K562 (cell line): ENCODE results near the gene PDZD2. TPM values are rescaled to one million over a fixed set of nuclear protein-coding genes. Genes with fewer than 3 reads are reported as not detected.

Experiments used
- ATAC-seq: fragments of 200-7000 bp; cut with Tn5 transposase; 3 replicates; pipeline ENCODE4 v1.9.1; 2020; ENCODE audit warnings: moderate library complexity
- BruUV-seq: library from RNA; stranded (reverse); fragments of 400-500 nt; replicated peaks from 2 replicates; lab custom pipeline; 2021; lab: Mats Ljungman, UMichigan
- CTCF ChIA-PET: fragments of 300-600 bp; formaldehyde crosslinking; extraction: SDS; loops from one replicate; lab custom pipeline; 2021; ENCODE audit warnings: low intra/inter-chr PET ratio; lab: Yijun Ruan, JAX
- POLR2A ChIA-PET: fragments of 300-600, 350-650 bp; sonication (Branson Sonifier 250); formaldehyde crosslinking; extraction: SDS; loops from one replicate; lab custom pipeline; 2021; ENCODE audit warnings: antibody characterized with exemption, inconsistent platforms; lab: Yijun Ruan, JAX
- DNase-seq, 4 experiments: peaks; one replicate each; pipeline versions ENCODE4 v3.0.0 to v3.0.0-alpha.2; 2011 to 2018; ENCODE audit warnings: low spot score in 3 of 4, mixed read lengths in 3 of 4; ENCODE audit errors: extremely low read depth in 1 of 4
- FAIRE-seq: peaks from 2 replicates; lab custom pipeline; 2011; peaks lifted over from hg19 to GRCh38; lab: Jason Lieb, UNC
- H2AFZ ChIP-seq: 2 replicates; pipeline ENCODE4 v1.6.0; 2011; ENCODE audit warnings: low read depth, low read length, control low read depth, inconsistent platforms
- H3K27ac ChIP-seq: fragments of 200-600 bp; 3 replicates; pipeline ENCODE4 v1.8.0; 2011; ENCODE audit warnings: low read depth, mild to moderate bottlenecking, control low read depth, inconsistent platforms, low read length, moderate library complexity, mixed read lengths; ENCODE audit errors: extremely low read depth
- H3K27me3 ChIP-seq, 2 experiments: fragments of 300-600 bp in 1 of 2; 2 replicates in 1 of 2; 3 replicates in 1 of 2; pipeline versions ENCODE4 v1.6.0 to v1.8.0; 2011; ENCODE audit warnings: inconsistent platforms in 2 of 2, low read length in 2 of 2, mild to moderate bottlenecking in 1 of 2, mixed read lengths in 1 of 2, moderate library complexity in 1 of 2; ENCODE audit not compliant: control insufficient read depth in 2 of 2, insufficient read depth in 2 of 2
- H3K36me3 ChIP-seq: fragments of 300-600 bp; 3 replicates; pipeline ENCODE4 v1.8.0; 2011; ENCODE audit warnings: mild to moderate bottlenecking, low read length, inconsistent platforms; ENCODE audit not compliant: control insufficient read depth, insufficient read depth
- H3K4me1 ChIP-seq, 2 experiments: fragments of 200-600 bp in 1 of 2; replicated peaks in 1 of 2; 2 replicates in 1 of 2; 3 replicates in 1 of 2; pipeline versions ENCODE4 v1.5.1 to v1.8.0; 2011; ENCODE audit warnings: inconsistent platforms in 2 of 2, low read length in 2 of 2, mild to moderate bottlenecking in 1 of 2, mixed read lengths in 1 of 2, moderate library complexity in 1 of 2; ENCODE audit not compliant: control insufficient read depth in 2 of 2, insufficient read depth in 2 of 2
- H3K4me2 ChIP-seq: 2 replicates; pipeline ENCODE4 v1.6.1; 2011; ENCODE audit warnings: low read length, control low read depth, inconsistent platforms, mixed read lengths; ENCODE audit not compliant: insufficient read depth
- H3K4me3 ChIP-seq: fragments of 200-600 bp; sonication (generic), shearing (Covaris generic); 2 replicates; pipeline ENCODE4 v1.5.1; 2016; ENCODE audit warnings: control low read depth, inconsistent platforms
- H3K79me2 ChIP-seq: fragments of 200-600 bp; 3 replicates; pipeline ENCODE4 v1.8.0; 2011; ENCODE audit warnings: low read length, inconsistent platforms; ENCODE audit not compliant: control insufficient read depth, insufficient read depth
- H3K9ac ChIP-seq, 2 experiments: 2 replicates each; pipeline versions ENCODE4 v1.6.0 to v1.6.1; 2011; ENCODE audit warnings: low read depth in 2 of 2, low read length in 2 of 2, control low read depth in 1 of 2, inconsistent platforms in 1 of 2, mild to moderate bottlenecking in 1 of 2, mixed read lengths in 1 of 2; ENCODE audit not compliant: insufficient read depth in 1 of 2
- H3K9me1 ChIP-seq: one replicate; pipeline ENCODE4 v1.6.0; 2011; ENCODE audit warnings: inconsistent platforms, mild to moderate bottlenecking, low read length, moderate library complexity; ENCODE audit not compliant: control insufficient read depth, insufficient read depth
- H3K9me3 ChIP-seq: replicated peaks from 2 replicates; pipeline ENCODE4 v1.5.1; 2011; ENCODE audit warnings: low read depth, low read length, inconsistent platforms; ENCODE audit not compliant: control insufficient read depth, insufficient read depth
- H4K20me1 ChIP-seq: replicated peaks from 2 replicates; pipeline ENCODE4 v1.6.1; 2011; ENCODE audit warnings: low read length, inconsistent platforms, mixed read lengths; ENCODE audit not compliant: control insufficient read depth, insufficient read depth
- CGGBP1 ChIP-seq: fragments of 250-450 bp; sonication (Bioruptor Pico); IDR thresholded peaks from 2 replicates; pipeline ENCODE4 v1.9.0; 2021; ENCODE audit warnings: mild to moderate bottlenecking
- ELF1 ChIP-seq: fragments of 200-800 bp; sonication (Bioruptor generic); IDR thresholded peaks from 2 replicates; pipeline ENCODE4 v1.6.1; 2016; ENCODE audit warnings: missing genetic modification characterization, missing compliant biosample characterization
- FIP1L1 ChIP-seq: fragments of 200-400 bp; formaldehyde crosslinking; IDR thresholded peaks from 2 replicates; pipeline ENCODE4 v1.6.1; 2018; ENCODE audit warnings: mild to moderate bottlenecking, low read depth, low read length; ENCODE audit not compliant: poor library complexity, severe bottlenecking
- GATAD2A ChIP-seq: fragments of 450-650 bp; IDR thresholded peaks from 2 replicates; pipeline ENCODE4 v1.6.1; 2017
- MBD2 ChIP-seq: sonication (generic); IDR thresholded peaks from 2 replicates; pipeline ENCODE4 v1.6.1; 2016; ENCODE audit warnings: low read depth, borderline replicate concordance
- MCM3 ChIP-seq: fragments of 450-650 bp; IDR thresholded peaks from 2 replicates; pipeline ENCODE4 v1.6.1; 2016
- MTA2 ChIP-seq: fragments of 450-650 bp; IDR thresholded peaks from 2 replicates; pipeline ENCODE4 v1.6.1; 2016; ENCODE audit warnings: low read depth
- NFE2 ChIP-seq: IDR thresholded peaks from 2 replicates; pipeline ENCODE4 v1.6.1; 2014; ENCODE audit warnings: antibody characterized with exemption, low read depth
- YY1 ChIP-seq, 3 experiments: IDR thresholded peaks; 2 replicates each; pipeline ENCODE4 v1.6.1; 2011; ENCODE audit warnings: low read length in 2 of 3, mild to moderate bottlenecking in 2 of 3, moderate library complexity in 2 of 3, borderline replicate concordance in 1 of 3, control low read depth in 1 of 3, low read depth in 1 of 3; ENCODE audit not compliant: insufficient read depth in 3 of 3, insufficient replicate concordance in 2 of 3, control insufficient read depth in 1 of 3, insufficient read length in 1 of 3; ENCODE audit errors: extremely low read depth in 1 of 3
- ZNF134 ChIP-seq: fragments of 250-450 bp; sonication (Bioruptor Pico); conservative IDR thresholded peaks from 2 replicates; pipeline ENCODE4 v1.4.0; 2020
- ZNF174 ChIP-seq: fragments of 250-450 bp; sonication (Bioruptor Pico); IDR thresholded peaks from 2 replicates; pipeline ENCODE4 v1.4.0; 2020; ENCODE audit warnings: mild to moderate bottlenecking
- ZNF507 ChIP-seq: conservative IDR thresholded peaks from 2 replicates; pipeline ENCODE4 v1.6.1; 2017; ENCODE audit warnings: missing genetic modification characterization, missing compliant biosample characterization
- WGBS: fragments of 100-300 bp; shearing (Covaris generic); methylation state at CpG from one replicate; pipeline ENCODE4 v1.1.6; 2016; ENCODE audit warnings: low coverage, mixed read lengths; ENCODE audit not compliant: insufficient coverage; ENCODE audit errors: missing lambda C conversion rate; 5-methylcytosine and 5-hydroxymethylcytosine counted together
- in situ Hi-C: fragments of 300-500 bp; cut with MboI; formaldehyde crosslinking; loops from 4 replicates; pipeline ENCODE4 v1.15.0; 2018; ENCODE audit warnings: inconsistent platforms, mixed read lengths
- intact Hi-C: fragments of 100-400 bp; cut with micrococcal nuclease; formaldehyde crosslinking; loops from 2 replicates; pipeline ENCODE4 v1.14.2; 2022
- polyA plus RNA-seq, 8 experiments: library from polyadenylated mRNA; depleted of rRNA in 4 of 8; stranded (reverse) in 5 of 8; unstranded in 3 of 8; fragments of >200 nt; fragmentation: Nextera tagmentation in 2 of 8; fragmentation: Illumina TruSeq in 1 of 8; extraction: Ambion mirVana in 2 of 8; extraction: Trizol in 1 of 8; gene quantifications; 2 replicates each; pipeline versions ENCODE4 v1.2.1 to v1.2.3, GENCODE V29; 2011 to 2014; ENCODE audit warnings: inconsistent platforms in 1 of 8, missing spikeins in 1 of 8
- total RNA-seq, 7 experiments: library from RNA; depleted of rRNA in 6 of 7; stranded (reverse); fragments of >200 nt in 6 of 7; fragmentation: Illumina TruSeq in 2 of 7; extraction: Trizol in 2 of 7; gene quantifications; 2 replicates each; pipeline versions ENCODE4 v1.2.1 to v1.2.3, GENCODE V29; 2011 to 2021; ENCODE audit warnings: low replicate concordance in 1 of 7
- TF ChIP-seq, protein P1 (sequence below): IDR thresholded peaks from 2 replicates; pipeline ENCODE4 v1.6.1; 2011; ENCODE audit not compliant: insufficient read length; ENCODE audit errors: extremely low read depth

PDZD2 gene
- total and polyA plus RNA-seq, 9 of the 15 experiments (the other 6 are each of a cell fraction or from before 2014, with no cell fraction given) = 0.02 to 0.08 (median 0.04) TPM; not detected in 6

DNA sequence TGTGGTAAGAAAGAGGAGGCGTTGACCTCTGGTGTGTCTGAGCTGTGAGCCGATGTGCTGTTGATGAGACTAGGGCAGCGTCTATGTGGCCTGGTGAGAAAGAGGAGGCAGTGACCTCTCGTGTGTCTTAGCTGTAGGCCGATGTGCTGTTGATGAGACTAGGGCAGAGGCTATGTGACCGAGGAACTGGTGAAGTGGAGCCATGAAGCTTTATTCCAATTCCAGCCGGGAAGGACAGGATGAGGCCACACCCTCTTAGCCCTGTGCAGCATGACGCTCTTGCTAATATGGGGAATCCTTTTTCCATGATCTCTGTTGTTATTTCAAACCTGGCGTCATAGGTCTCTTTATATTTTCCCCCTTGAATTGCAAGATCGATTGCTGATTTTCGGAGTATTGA, 362.8 kb downstream of the PDZD2 start:
- no peak overlapping the region for H2AFZ ChIP-seq
- H3K9me3 ChIP-seq = no peaks in the 10 kb centered on the region
- peaks cover 21 to 55% of the 10 kb centered on the region in 2 experiments; a peak in 4 of 5 replicates for H3K27me3 ChIP-seq
- no peaks in the 10 kb centered on the region for H3K9me1 ChIP-seq
- no peaks in the 10 kb centered on the region for H3K36me3 ChIP-seq
- in situ Hi-C loops = no loop called here
- TF ChIP-seq ZNF174 (CRISPR knock-in tag) = no peak
- TF ChIP-seq ZNF507 = no peak
- TF ChIP-seq CGGBP1 (CRISPR knock-in tag) = no peak
- TF ChIP-seq YY1 (IDR thresholded peaks at IDR 0.05; ENCODE audit: borderline replicate concordance in 1 of 3, control insufficient read depth in 1 of 3, extremely low read depth in 1 of 3, insufficient read depth in 3 of 3, insufficient read length in 1 of 3, insufficient replicate concordance in 2 of 3, low read depth in 1 of 3, low read length in 2 of 3) = no peak
- TF ChIP-seq MBD2 = no peak
- no peak for TF ChIP-seq GATAD2A
- no peak for TF ChIP-seq MTA2
- no peak for TF ChIP-seq MCM3
- TF ChIP-seq NFE2 = no peak
- TF ChIP-seq ELF1 (tag) = no peak
- TF ChIP-seq FIP1L1 = no peak
- TF ChIP-seq, protein P1, sequence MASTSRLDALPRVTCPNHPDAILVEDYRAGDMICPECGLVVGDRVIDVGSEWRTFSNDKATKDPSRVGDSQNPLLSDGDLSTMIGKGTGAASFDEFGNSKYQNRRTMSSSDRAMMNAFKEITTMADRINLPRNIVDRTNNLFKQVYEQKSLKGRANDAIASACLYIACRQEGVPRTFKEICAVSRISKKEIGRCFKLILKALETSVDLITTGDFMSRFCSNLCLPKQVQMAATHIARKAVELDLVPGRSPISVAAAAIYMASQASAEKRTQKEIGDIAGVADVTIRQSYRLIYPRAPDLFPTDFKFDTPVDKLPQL = no peak
- TF ChIP-seq ZNF134 = no peak
- no peak for FAIRE-seq
- 2% methylated on average over 11 of the region's 11 CpGs for WGBS
- H3K27ac ChIP-seq = no peak overlapping the region
- no peak overlapping the region for H3K9ac ChIP-seq
- intact Hi-C loops = no loop called here
- DNase-seq = no peak
- ChIA-PET POLR2A (no interaction called here), CTCF (no interaction called here)
- H3K4me3 ChIP-seq = no peak overlapping the region
- no peaks in the 10 kb centered on the region for H3K4me1 ChIP-seq
- BruUV-seq = no TSS peak
- H4K20me1 ChIP-seq = no peaks in the 10 kb centered on the region
- peak; percentile 57 for ATAC-seq
- no peaks in the 10 kb centered on the region for H3K79me2 ChIP-seq
- no peak overlapping the region for H3K4me2 ChIP-seq
